GM18508 (cell line): ENCODE measurements around the gene ANLN.
"Not testable (repeated sequence)": the region's sequence is repeated elsewhere in the genome, so short reads cannot be mapped to it uniquely, and the experiment has no call there.

Experiments used
- ATAC-seq: cut with Tn5 transposase; IDR thresholded peaks from one replicate; pipeline ENCODE4 v1.9.1; 2021; ENCODE audit warnings: moderate number of reproducible peaks; ENCODE audit not compliant: insufficient read depth, unreplicated experiment

Gene ANLN

GRCh38 chr7:36497176-36497575, 107.5 kb downstream of the ANLN start:
- not testable (repeated sequence) for ATAC-seq

DNA sequence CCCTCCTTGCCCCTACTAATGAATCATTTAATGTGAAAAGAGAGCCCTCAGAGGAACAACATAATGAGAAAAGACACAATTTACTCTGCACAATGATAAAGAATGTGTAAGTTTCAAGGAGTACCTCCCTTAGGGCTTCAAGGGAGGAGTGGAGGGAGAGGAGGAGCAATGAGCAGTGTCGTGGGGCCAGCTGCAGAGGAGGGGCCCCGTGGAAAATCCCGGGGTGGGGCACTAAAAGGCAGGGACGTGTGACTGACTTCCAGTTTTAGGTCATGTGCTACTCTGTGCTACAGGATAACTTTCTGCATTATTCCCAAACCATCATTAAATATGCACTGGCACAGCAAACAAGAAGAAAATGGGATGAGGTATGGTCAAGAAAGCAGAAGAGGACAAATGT, 108.1 kb downstream of the ANLN start:
- no peak for ATAC-seq
